Kidney (tissue), 14 donors: ENCODE data around the gene NT5E. TPM values are rescaled to one million over a fixed set of nuclear protein-coding genes. Genes with fewer than 3 reads are reported as not detected.

Experiments
- DNase-seq, 5 donors: peaks; one replicate each; pipeline ENCODE4 v3.0.0-alpha.2; 2013 to 2020
- FAIRE-seq: peaks from 2 replicates; lab custom pipeline; 2012; peaks lifted over from hg19 to GRCh38; lab: Jason Lieb, UNC
- H3K27ac ChIP-seq, 2 donors: one replicate each; pipeline ENCODE4 v1.7.0; 2013; ENCODE audit warnings: low read depth in 2 of 2, low read length in 2 of 2, inconsistent platforms in 1 of 2
- H3K27me3 ChIP-seq: one replicate; pipeline ENCODE4 v1.7.1; 2013; ENCODE audit warnings: low read length, inconsistent platforms; ENCODE audit not compliant: control insufficient read depth, insufficient read depth
- H3K36me3 ChIP-seq, 3 donors: one replicate each; pipeline versions ENCODE4 v1.7.0 to v1.7.1; 2013; ENCODE audit warnings: low read length in 3 of 3, control low read depth in 1 of 3, inconsistent platforms in 1 of 3; ENCODE audit not compliant: insufficient read depth in 3 of 3, control insufficient read depth in 2 of 3
- H3K4me1 ChIP-seq, 3 donors: one replicate each; pipeline versions ENCODE4 v1.7.0 to v1.7.1; 2013; ENCODE audit warnings: low read length in 3 of 3, inconsistent platforms in 1 of 3, low read depth in 1 of 3; ENCODE audit not compliant: control insufficient read depth in 2 of 3, insufficient read depth in 2 of 3
- H3K4me3 ChIP-seq, 3 donors: one replicate each; pipeline versions ENCODE4 v1.7.0 to v1.8.1; 2013; ENCODE audit warnings: low read length in 3 of 3, control low read depth in 1 of 3, inconsistent platforms in 1 of 3
- H3K9ac ChIP-seq, 3 donors: one replicate each; pipeline versions ENCODE4 v1.7.0 to v1.7.1; 2013; ENCODE audit warnings: low read length in 3 of 3, control low read depth in 1 of 3, inconsistent platforms in 1 of 3
- H3K9me3 ChIP-seq, 3 donors: one replicate each; pipeline versions ENCODE4 v1.7.0 to v1.7.1; 2013; ENCODE audit warnings: low read length in 3 of 3, control low read depth in 1 of 3, inconsistent platforms in 1 of 3; ENCODE audit not compliant: control insufficient read depth in 2 of 3, insufficient read depth in 1 of 3
- CTCF ChIP-seq: IDR thresholded peaks from 3 replicates; pipeline ENCODE4 v1.5.1; 2012; ENCODE audit warnings: mild to moderate bottlenecking, moderate library complexity, borderline replicate concordance; ENCODE audit not compliant: insufficient read depth; ENCODE audit errors: extremely low read depth
- intact Hi-C: fragments of 100-400 bp; cut with DNase I; formaldehyde crosslinking; loops from one replicate; pipeline ENCODE4 v1.11.1; 2022
- polyA plus RNA-seq: library from polyadenylated mRNA; stranded (reverse); fragments of 350-450 nt; fragmentation: Illumina TruSeq; extraction: RNeasy Lipid Tissue Mini Kit (QIAGEN cat#74804); gene quantifications from one replicate; pipeline ENCODE4 v1.2.3, GENCODE V29; 2014; ENCODE audit warnings: low read depth, low replicate concordance; ENCODE audit not compliant: insufficient read depth
- total RNA-seq: library from RNA; stranded (reverse); fragmentation: NEBNext Ultra II Directional; extraction: Animal tissue kit (Norgen Biotek cat#: 25700); gene quantifications from one replicate; pipeline ENCODE4 v1.2.1, GENCODE V29; 2021
- donor health status: control.
- donor health status: control.
- donor health status: control.
- donor health status: control.
- donor health status: control.
- donor health status: DM: yes; HTN: yes; CAD: no.
- donor health status: Normal renal cell carcinoma (clear cell type).

NT5E gene
- total and polyA plus RNA-seq, 2 donors from 2014 or later: 13.1 to 41.0 TPM

GRCh38 chr6:85482905-85483700 lies 33.2 kb downstream of the NT5E start:
- H3K9me3 ChIP-seq: no peaks in the 10 kb centered on the region
- H3K9ac ChIP-seq: no peak overlapping the region
- no peaks in the 10 kb centered on the region for H3K4me1 ChIP-seq
- DNase-seq (peak; percentile 70 to 89 (median 74)), FAIRE-seq (no peak)
- intact Hi-C loops: loop anchor here (5.0 kb wide), 1 partner anchor 131 kb away; no protein-coding TSS in a partner anchor
- H3K27ac ChIP-seq: no peak overlapping the region
- no peaks in the 10 kb centered on the region for H3K27me3 ChIP-seq
- no peaks in the 10 kb centered on the region for H3K36me3 ChIP-seq
- TF ChIP-seq CTCF: peak; percentile 98
- H3K4me3 ChIP-seq: no peak overlapping the region

DNA sequence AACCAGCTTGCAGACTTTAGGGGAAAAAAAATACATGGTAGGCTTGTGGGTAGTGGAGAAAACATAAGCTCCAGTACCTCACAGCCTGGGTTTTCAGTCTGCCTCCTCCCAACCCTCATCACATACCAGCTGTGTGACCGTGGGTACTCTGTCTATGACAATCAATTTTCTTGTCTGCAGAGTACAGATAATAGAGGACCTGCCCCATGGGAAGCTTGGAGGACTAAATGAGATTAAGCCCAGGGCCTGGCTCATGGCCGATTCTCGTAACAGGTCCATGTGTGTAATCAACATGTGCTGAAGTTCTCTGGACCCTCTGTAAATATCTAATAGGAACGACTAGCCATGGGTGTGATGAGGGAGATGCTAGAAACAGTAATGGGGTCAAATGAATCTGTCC lies 34.0 kb downstream of the NT5E start:
- H3K27ac ChIP-seq: no peak overlapping the region
- intact Hi-C loops: loop anchor here (5.0 kb wide), 1 partner anchor 132 kb away; no protein-coding TSS in a partner anchor
- H3K9ac ChIP-seq: no peak overlapping the region
- H3K27me3 ChIP-seq: no peaks in the 10 kb centered on the region
- no peaks in the 10 kb centered on the region for H3K4me1 ChIP-seq
- no peaks in the 10 kb centered on the region for H3K36me3 ChIP-seq
- no peaks in the 10 kb centered on the region for H3K9me3 ChIP-seq
- FAIRE-seq: no peak
- no peak overlapping the region for H3K4me3 ChIP-seq
- DNase-seq: no peak
- TF ChIP-seq CTCF: no peak

DNA sequence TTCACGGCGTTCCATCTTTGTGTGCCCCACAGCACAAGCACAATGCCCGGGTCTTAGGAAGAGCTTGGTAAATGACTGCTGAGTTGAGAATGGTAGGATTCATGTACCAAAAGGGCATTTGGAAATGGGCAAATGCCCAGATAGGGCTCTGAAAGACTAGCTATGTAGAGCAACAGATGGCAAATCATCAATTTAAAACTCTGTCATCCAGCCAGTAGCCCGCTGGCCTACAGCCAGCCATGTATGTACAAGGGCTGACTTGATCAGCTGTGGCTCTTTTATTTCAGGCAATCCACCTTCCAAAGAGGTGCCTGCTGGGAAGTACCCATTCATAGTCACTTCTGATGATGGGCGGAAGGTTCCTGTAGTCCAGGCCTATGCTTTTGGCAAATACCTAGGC lies 35.1 kb downstream of the NT5E start:
- DNase-seq (no peak), FAIRE-seq (no peak)
- intact Hi-C loops: loop anchor here (5.0 kb wide), 1 partner anchor 133 kb away; no protein-coding TSS in a partner anchor

More for the DNA sequence above, 35.1 kb downstream of the NT5E start:
- Histone ChIP-seq H3K4me3 (no peak overlapping the region), H3K27ac (no peak overlapping the region), H3K36me3 (no peaks in the 10 kb centered on the region), H3K27me3 (no peaks in the 10 kb centered on the region), H3K9ac (no peak overlapping the region), H3K9me3 (no peaks in the 10 kb centered on the region), H3K4me1 (no peaks in the 10 kb centered on the region)
- TF ChIP-seq CTCF: no peak
